ENCODE data around the gene SH3PXD2A. TPM values are rescaled to one million over a fixed set of nuclear protein-coding genes. Genes with fewer than 3 reads are reported as not detected.

SH3PXD2A gene
- total RNA-seq, 1 experiment from 2014 or later, result 4.5 TPM

DNA sequence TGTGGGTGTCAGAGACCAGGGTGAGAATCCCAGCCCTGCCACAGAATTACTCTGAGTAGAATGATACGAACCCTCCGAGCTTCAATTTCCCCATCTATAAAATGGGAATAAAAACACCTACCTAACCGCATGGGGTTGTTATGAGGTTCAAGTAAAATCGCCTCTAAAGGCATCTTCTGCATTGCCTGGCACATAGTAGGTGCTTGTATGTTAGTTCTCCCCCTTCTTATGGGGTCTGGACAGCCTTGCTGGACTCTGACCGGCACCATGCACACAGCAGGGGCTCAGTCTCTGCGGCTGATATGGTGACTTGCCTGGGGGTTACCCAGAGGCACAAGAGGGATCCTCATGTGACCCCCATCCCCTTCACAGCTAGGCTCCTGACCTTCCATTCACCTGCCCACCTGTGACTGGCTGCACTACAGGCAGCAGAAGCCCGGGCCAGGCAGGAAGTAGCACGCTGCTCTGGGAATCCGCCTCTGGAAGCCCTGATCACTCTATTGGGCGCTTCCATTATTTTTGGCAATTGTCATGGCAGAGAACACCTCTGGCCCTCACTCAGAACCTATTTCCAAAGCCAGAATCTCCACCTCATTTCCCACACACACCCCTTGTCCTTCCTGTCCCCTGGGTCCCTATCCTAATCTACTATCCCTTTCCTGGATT, 6.0 kb downstream of the SH3PXD2A start:
- no peak overlapping the region for H2AK5ac ChIP-seq (ENCODE audit: insufficient read length, low read length)
- H2BK120ac ChIP-seq (ENCODE audit: low read depth, low read length, poor library complexity, severe bottlenecking), result no peak overlapping the region
- Mint-ChIP-seq H3K36me3 (ENCODE audit: insufficient read depth in 1 of 3, low read depth in 3 of 3) (no peaks in the 10 kb centered on the region; a peak in 1 of 7 replicates), H3K27ac (no peak overlapping the region), H3K4me1 (peaks cover 24 to 29% of the 10 kb centered on the region in 2 experiments), H3K9me3 (no peaks in the 10 kb centered on the region; a peak in 1 of 5 replicates), H3K4me3 (no peak overlapping the region; a peak in 1 of 5 replicates), H3K27me3 (ENCODE audit: low read depth) (peaks cover 27% of the 10 kb centered on the region)
- no peak overlapping the region for H2BK12ac ChIP-seq (ENCODE audit: insufficient read length, low read depth, low read length)
- no peak overlapping the region for H4K91ac ChIP-seq (ENCODE audit: insufficient read length, low read depth, low read length)
- no peak overlapping the region for H3K4ac ChIP-seq (ENCODE audit: low read depth, low read length)
- H3K14ac ChIP-seq (ENCODE audit: insufficient read depth, low read length), result no peak overlapping the region
- no peak overlapping the region for H2BK15ac ChIP-seq (ENCODE audit: low read depth, low read length)
- no peak overlapping the region for H3K23ac ChIP-seq (ENCODE audit: insufficient read length, low read depth, low read length)
- H3K56ac ChIP-seq (ENCODE audit: insufficient read length, low read depth, low read length), result no peak overlapping the region
- no peak overlapping the region for H2BK5ac ChIP-seq (ENCODE audit: insufficient read length, low read length)
- no peak overlapping the region for H3K27ac ChIP-seq (ENCODE audit: insufficient read length, low read depth, low read length)
- no peak overlapping the region for H3K9ac ChIP-seq (ENCODE audit: extremely low read depth, insufficient read length, low read length)
- TF ChIP-seq, protein P1, sequence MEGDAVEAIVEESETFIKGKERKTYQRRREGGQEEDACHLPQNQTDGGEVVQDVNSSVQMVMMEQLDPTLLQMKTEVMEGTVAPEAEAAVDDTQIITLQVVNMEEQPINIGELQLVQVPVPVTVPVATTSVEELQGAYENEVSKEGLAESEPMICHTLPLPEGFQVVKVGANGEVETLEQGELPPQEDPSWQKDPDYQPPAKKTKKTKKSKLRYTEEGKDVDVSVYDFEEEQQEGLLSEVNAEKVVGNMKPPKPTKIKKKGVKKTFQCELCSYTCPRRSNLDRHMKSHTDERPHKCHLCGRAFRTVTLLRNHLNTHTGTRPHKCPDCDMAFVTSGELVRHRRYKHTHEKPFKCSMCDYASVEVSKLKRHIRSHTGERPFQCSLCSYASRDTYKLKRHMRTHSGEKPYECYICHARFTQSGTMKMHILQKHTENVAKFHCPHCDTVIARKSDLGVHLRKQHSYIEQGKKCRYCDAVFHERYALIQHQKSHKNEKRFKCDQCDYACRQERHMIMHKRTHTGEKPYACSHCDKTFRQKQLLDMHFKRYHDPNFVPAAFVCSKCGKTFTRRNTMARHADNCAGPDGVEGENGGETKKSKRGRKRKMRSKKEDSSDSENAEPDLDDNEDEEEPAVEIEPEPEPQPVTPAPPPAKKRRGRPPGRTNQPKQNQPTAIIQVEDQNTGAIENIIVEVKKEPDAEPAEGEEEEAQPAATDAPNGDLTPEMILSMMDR (conservative IDR thresholded peaks at IDR 0.05), result no peak
- no peaks in the 10 kb centered on the region for H3K9me3 ChIP-seq (ENCODE audit: control insufficient read depth, low read depth, low read length)
- H3K4me1 ChIP-seq (ENCODE audit: insufficient read depth, low read length), result no peaks in the 10 kb centered on the region
- no peak overlapping the region for H3K4me2 ChIP-seq (ENCODE audit: insufficient read depth, insufficient read length, low read length)
- H2BK20ac ChIP-seq (ENCODE audit: low read depth, low read length, poor library complexity, severe bottlenecking), result no peak overlapping the region
- no peak overlapping the region for H3K18ac ChIP-seq (ENCODE audit: insufficient read length, low read depth, low read length)
- H3K79me1 ChIP-seq (ENCODE audit: insufficient read depth, low read depth, low read length, poor library complexity, severe bottlenecking), result no peaks in the 10 kb centered on the region
- DNase-seq, result no peak
- peaks cover 3% of the 10 kb centered on the region for H3K23me2 ChIP-seq (ENCODE audit: insufficient read length, low read depth, low read length, poor library complexity, severe bottlenecking)
- no peaks in the 10 kb centered on the region for H3K79me2 ChIP-seq (ENCODE audit: insufficient read depth, low read length)
- H2AFZ ChIP-seq (ENCODE audit: low read length), result no peak overlapping the region
- no peak overlapping the region for H4K5ac ChIP-seq (ENCODE audit: insufficient read length, low read depth, low read length)
- no peaks in the 10 kb centered on the region for H4K20me1 ChIP-seq (ENCODE audit: control insufficient read depth, insufficient read depth, insufficient read length)
- no peaks in the 10 kb centered on the region; the same call in 1 of the 2 replicates for H3K27me3 ChIP-seq (ENCODE audit: insufficient read depth, low read length)
- no peak overlapping the region for H4K8ac ChIP-seq (replicated peaks; ENCODE audit: insufficient read length, low read depth, low read length)
- H3T11ph ChIP-seq (ENCODE audit: low read length), result no peak overlapping the region
- WGBS (ENCODE audit: extremely low coverage, insufficient read length, low lambda C conversion rate), result no CpG with 5 or more reads among the region's 10 CpGs

Measured in H9 (cell line).